SK-N-SH (cell line): ENCODE results near the gene WDR90. TPM values are rescaled to one million over a fixed set of nuclear protein-coding genes. Genes with fewer than 3 reads are reported as not detected.

Experiments
- CTCF ChIA-PET: fragments of 300-600, 350-600 bp; formaldehyde crosslinking; extraction: SDS; loops from one replicate; lab custom pipeline; 2021; lab: Yijun Ruan, JAX
- POLR2A ChIA-PET: fragments of 350-600 bp; sonication (Branson Sonifier 250); formaldehyde crosslinking; extraction: SDS; loops from one replicate; lab custom pipeline; 2020; ENCODE audit warnings: antibody characterized with exemption, inconsistent platforms; lab: Yijun Ruan, JAX
- DNase-seq: peaks from one replicate; pipeline ENCODE4 v3.0.0; 2012
- H2AFZ ChIP-seq: fragments of 200-600 bp; sonication (generic); 2 replicates; pipeline ENCODE4 v1.8.1; 2016; ENCODE audit warnings: antibody characterized with exemption, mild to moderate bottlenecking, low read depth
- H3F3A ChIP-seq: fragments of 200-600 bp; sonication (generic); replicated peaks from 2 replicates; pipeline ENCODE3; 2016; ENCODE audit warnings: antibody characterized with exemption, mild to moderate bottlenecking; ENCODE audit not compliant: insufficient read depth
- H3K27ac ChIP-seq, 2 experiments: fragments of 200-500 bp in 1 of 2; fragments of 200-600 bp in 1 of 2; sonication (Bioruptor generic) in 1 of 2; sonication (generic), shearing (Covaris generic) in 1 of 2; 2 replicates each; pipeline versions ENCODE4 v1.5.1 to v1.6.1; 2014 to 2016; ENCODE audit warnings: low read depth in 2 of 2, inconsistent platforms in 1 of 2, low read length in 1 of 2, mild to moderate bottlenecking in 1 of 2, mixed read lengths in 1 of 2
- H3K27me3 ChIP-seq: fragments of 200-600 bp; sonication (generic), shearing (Covaris generic); 2 replicates; pipeline ENCODE4 v1.6.1; 2016; ENCODE audit warnings: mixed run types; ENCODE audit not compliant: insufficient read depth
- H3K36me3 ChIP-seq, 2 experiments: fragments of 200-500 bp in 1 of 2; fragments of 200-600 bp in 1 of 2; sonication (Bioruptor generic) in 1 of 2; sonication (generic) in 1 of 2; replicated peaks in 1 of 2; 2 replicates each; pipeline versions ENCODE3 to v1.5.1; 2014 to 2016; ENCODE audit warnings: low read length in 1 of 2, mild to moderate bottlenecking in 1 of 2; ENCODE audit not compliant: insufficient read depth in 2 of 2, control insufficient read depth in 1 of 2
- H3K4me1 ChIP-seq, 2 experiments: fragments of 200-500 bp in 1 of 2; fragments of 200-600 bp in 1 of 2; sonication (Bioruptor generic) in 1 of 2; sonication (generic), shearing (Covaris generic) in 1 of 2; 2 replicates each; pipeline versions ENCODE4 v1.5.1 to v1.6.1; 2014 to 2016; ENCODE audit warnings: low read depth in 1 of 2, low read length in 1 of 2, mixed run types in 1 of 2; ENCODE audit not compliant: insufficient read depth in 2 of 2, control insufficient read depth in 1 of 2
- H3K4me2 ChIP-seq: fragments of 200-600 bp; sonication (generic), shearing (Covaris generic); 2 replicates; pipeline ENCODE4 v1.6.1; 2017; ENCODE audit warnings: mixed run types
- H3K4me3 ChIP-seq, 2 experiments: fragments of 200-500 bp in 1 of 2; fragments of 200-600 bp in 1 of 2; sonication (Bioruptor generic) in 1 of 2; sonication (generic), shearing (Covaris generic) in 1 of 2; 2 replicates each; pipeline versions ENCODE4 v1.5.1 to v1.8.1; 2014 to 2016; ENCODE audit warnings: low read depth in 2 of 2, inconsistent platforms in 1 of 2, low read length in 1 of 2, mild to moderate bottlenecking in 1 of 2, mixed read lengths in 1 of 2, moderate library complexity in 1 of 2
- H3K79me2 ChIP-seq: fragments of 200-600 bp; sonication (generic); 2 replicates; pipeline ENCODE4 v1.8.1; 2017; ENCODE audit warnings: mild to moderate bottlenecking; ENCODE audit not compliant: insufficient read depth
- H3K9ac ChIP-seq: fragments of 200-600 bp; sonication (generic); 2 replicates; pipeline ENCODE4 v1.6.1; 2017; ENCODE audit warnings: mixed run types
- H3K9me2 ChIP-seq: fragments of 200-600 bp; sonication (generic); 2 replicates; pipeline ENCODE4 v1.6.1; 2017; ENCODE audit warnings: mixed run types
- H3K9me3 ChIP-seq: fragments of 200-600 bp; sonication (generic); 2 replicates; pipeline ENCODE4 v1.6.1; 2017; ENCODE audit warnings: mixed run types, mild to moderate bottlenecking, moderate library complexity
- H4K20me1 ChIP-seq: fragments of 200-600 bp; sonication (generic); 2 replicates; pipeline ENCODE4 v1.6.1; 2017; ENCODE audit warnings: mild to moderate bottlenecking, mixed run types; ENCODE audit not compliant: insufficient read depth
- CTCF ChIP-seq: fragments of 200-600 bp; sonication (generic); IDR thresholded peaks from 2 replicates; pipeline ENCODE4 v1.6.1; 2017; ENCODE audit warnings: antibody characterized with exemption, mild to moderate bottlenecking, moderate library complexity
- FOSL2 ChIP-seq: IDR thresholded peaks from 2 replicates; pipeline ENCODE4 v1.4.0; 2012; ENCODE audit warnings: low read depth, mild to moderate bottlenecking, moderate library complexity, borderline replicate concordance
- FOXJ3 ChIP-seq: sonication (generic); formaldehyde crosslinking; IDR thresholded peaks from 2 replicates; pipeline ENCODE4 v1.5.1; 2020; ENCODE audit warnings: mild to moderate bottlenecking, missing genetic modification reagents
- FOXM1 ChIP-seq: IDR thresholded peaks from 2 replicates; pipeline ENCODE4 v1.4.0; 2012; ENCODE audit warnings: low read depth, mild to moderate bottlenecking
- GABPA ChIP-seq: IDR thresholded peaks from 2 replicates; pipeline ENCODE4 v1.4.0; 2012; ENCODE audit warnings: low read depth, mild to moderate bottlenecking
- IRF3 ChIP-seq: fragments of 150-350 bp; IDR thresholded peaks from 2 replicates; pipeline ENCODE4 v1.6.1; 2016; ENCODE audit warnings: mild to moderate bottlenecking, low read depth, low read length
- JUND ChIP-seq: IDR thresholded peaks from 2 replicates; pipeline ENCODE4 v1.4.0; 2012
- MAX ChIP-seq: IDR thresholded peaks from 2 replicates; pipeline ENCODE4 v1.4.0; 2012; ENCODE audit warnings: low read depth
- NFIC ChIP-seq: IDR thresholded peaks from 2 replicates; pipeline ENCODE4 v1.4.0; 2012; ENCODE audit warnings: borderline replicate concordance
- NRF1 ChIP-seq: IDR thresholded peaks from 2 replicates; pipeline ENCODE4 v1.6.1; 2012; ENCODE audit warnings: low read depth, mild to moderate bottlenecking, low read length
- PBX3 ChIP-seq: IDR thresholded peaks from 2 replicates; pipeline ENCODE4; 2012
- RAD21 ChIP-seq: IDR thresholded peaks from 2 replicates; pipeline ENCODE4 v1.6.1; 2012; ENCODE audit warnings: mild to moderate bottlenecking, low read length
- RXRA ChIP-seq: IDR thresholded peaks from 2 replicates; pipeline ENCODE4 v1.4.0; 2012; ENCODE audit warnings: low read depth, mild to moderate bottlenecking, borderline replicate concordance
- SMC3 ChIP-seq: IDR thresholded peaks from 2 replicates; pipeline ENCODE4 v1.6.1; 2012; ENCODE audit warnings: low read depth, low read length, improper control_type of control experiment
- TCF12 ChIP-seq: IDR thresholded peaks from 2 replicates; pipeline ENCODE4 v1.4.0; 2012
- TEAD4 ChIP-seq: IDR thresholded peaks from 2 replicates; pipeline ENCODE4 v1.4.0; 2012; ENCODE audit warnings: mild to moderate bottlenecking, borderline replicate concordance; ENCODE audit not compliant: insufficient read depth
- USF1 ChIP-seq: IDR thresholded peaks from 2 replicates; pipeline ENCODE4 v1.4.0; 2012; ENCODE audit warnings: low read depth, borderline replicate concordance
- YY1 ChIP-seq: IDR thresholded peaks from 2 replicates; pipeline ENCODE4 v1.4.0; 2012; ENCODE audit warnings: low read depth, mild to moderate bottlenecking
- ZBTB33 ChIP-seq: IDR thresholded peaks from 2 replicates; pipeline ENCODE4 v1.4.0; 2012; ENCODE audit warnings: low read depth, borderline replicate concordance
- WGBS: methylation state at CpG from one replicate; pipeline ENCODE4 v1.1.6; 2017; ENCODE audit warnings: low lambda C conversion rate; 5-methylcytosine and 5-hydroxymethylcytosine counted together
- polyA plus RNA-seq, 3 experiments: library from polyadenylated mRNA; depleted of rRNA; stranded (reverse); fragments of >200 nt; gene quantifications; 2 replicates each; pipeline ENCODE4 v1.2.3, GENCODE V29; 2012

WDR90 gene
- polyA plus RNA-seq, 1 of the 3 experiments (the other 2 are of a cell fraction): 32.0 TPM

GRCh38 chr16:643050-643368, 6.2 kb upstream of the WDR90 start:
- peak overlapping the region; percentile 73 to 76 for H3K4me3 ChIP-seq
- H3K4me1 ChIP-seq: peaks cover 7 to 35% of the 10 kb centered on the region in 2 experiments; a peak in 2 of 4 replicates
- no peak overlapping the region for H3K9ac ChIP-seq
- CTCF ChIA-PET: interaction anchor here (0.6 to 2.1 kb wide), 4 partner anchors 18 to 53 kb away, joined by 3 to 11 read pairs (median 4); partner anchors contain the start of genes RAB40C and STUB1
- peaks cover 13% of the 10 kb centered on the region; the same call in 1 of the 2 replicates for H3K79me2 ChIP-seq
- WGBS: 96% methylated on average over 9 of the region's 13 CpGs
- peaks cover 13% of the 10 kb centered on the region for H3F3A ChIP-seq
- no peaks in the 10 kb centered on the region for H4K20me1 ChIP-seq
- no peak overlapping the region for H3K27ac ChIP-seq
- peak overlapping the region; percentile 86 for H3K4me2 ChIP-seq
- H3K27me3 ChIP-seq: no peaks in the 10 kb centered on the region
- POLR2A ChIA-PET: interaction anchor here (1.0 to 1.9 kb wide), 2 partner anchors 10 to 36 kb away, joined by 4 read pairs; no protein-coding TSS in a partner anchor
- no peak overlapping the region for H2AFZ ChIP-seq
- no peaks in the 10 kb centered on the region for H3K36me3 ChIP-seq
- DNase-seq: no peak
- no peaks in the 10 kb centered on the region for H3K9me2 ChIP-seq
- no peaks in the 10 kb centered on the region for H3K9me3 ChIP-seq
- TF ChIP-seq NRF1: no peak
- no peak for TF ChIP-seq FOXM1
- TF ChIP-seq FOXJ3 (CRISPR knock-in tag): no peak
- no peak for TF ChIP-seq RAD21
- no peak for TF ChIP-seq IRF3
- no peak for TF ChIP-seq YY1
- no peak for TF ChIP-seq TCF12
- TF ChIP-seq JUND: no peak
- no peak for TF ChIP-seq FOSL2
- TF ChIP-seq RXRA: no peak
- TF ChIP-seq CTCF: no peak
- no peak for TF ChIP-seq SMC3
- no peak for TF ChIP-seq USF1
- no peak for TF ChIP-seq GABPA
- TF ChIP-seq PBX3: no peak
- no peak for TF ChIP-seq NFIC
- no peak for TF ChIP-seq ZBTB33
- no peak for TF ChIP-seq MAX
- no peak for TF ChIP-seq TEAD4
